Choroid plexus epithelial cell (primary cell): Measurements from ENCODE around the gene ANKRD16.

ENCODE experiments used
- DNase-seq: peaks from one replicate; pipeline ENCODE4 v3.0.0-alpha.2; 2010; ENCODE audit warnings: low read depth
- H3K4me3 ChIP-seq: 2 replicates; pipeline ENCODE4 v1.5.1; 2011; ENCODE audit warnings: low read depth, mild to moderate bottlenecking, control low read depth, low read length, moderate library complexity
- TF ChIP-seq, protein P1 (sequence below): conservative IDR thresholded peaks from 2 replicates; pipeline ENCODE4 v1.5.1; 2011; ENCODE audit warnings: low read depth, mild to moderate bottlenecking, control low read depth, inconsistent platforms, low read length, moderate library complexity

Gene ANKRD16

DNA sequence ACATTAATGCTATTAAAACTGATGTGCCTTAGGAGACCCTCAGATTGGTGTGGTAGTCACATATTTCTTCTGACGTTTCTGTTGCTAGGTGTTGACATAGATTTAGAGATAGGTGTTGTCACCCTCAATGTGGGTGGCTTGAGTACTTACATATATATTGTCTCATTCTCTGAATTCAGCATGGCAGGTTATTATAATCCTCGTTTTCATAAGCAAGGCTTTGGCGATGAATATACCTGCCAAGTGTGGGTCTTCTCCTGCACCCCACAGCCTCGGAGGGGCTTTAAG is 7.3 kb upstream of the ANKRD16 start:
- TF ChIP-seq, protein P1, sequence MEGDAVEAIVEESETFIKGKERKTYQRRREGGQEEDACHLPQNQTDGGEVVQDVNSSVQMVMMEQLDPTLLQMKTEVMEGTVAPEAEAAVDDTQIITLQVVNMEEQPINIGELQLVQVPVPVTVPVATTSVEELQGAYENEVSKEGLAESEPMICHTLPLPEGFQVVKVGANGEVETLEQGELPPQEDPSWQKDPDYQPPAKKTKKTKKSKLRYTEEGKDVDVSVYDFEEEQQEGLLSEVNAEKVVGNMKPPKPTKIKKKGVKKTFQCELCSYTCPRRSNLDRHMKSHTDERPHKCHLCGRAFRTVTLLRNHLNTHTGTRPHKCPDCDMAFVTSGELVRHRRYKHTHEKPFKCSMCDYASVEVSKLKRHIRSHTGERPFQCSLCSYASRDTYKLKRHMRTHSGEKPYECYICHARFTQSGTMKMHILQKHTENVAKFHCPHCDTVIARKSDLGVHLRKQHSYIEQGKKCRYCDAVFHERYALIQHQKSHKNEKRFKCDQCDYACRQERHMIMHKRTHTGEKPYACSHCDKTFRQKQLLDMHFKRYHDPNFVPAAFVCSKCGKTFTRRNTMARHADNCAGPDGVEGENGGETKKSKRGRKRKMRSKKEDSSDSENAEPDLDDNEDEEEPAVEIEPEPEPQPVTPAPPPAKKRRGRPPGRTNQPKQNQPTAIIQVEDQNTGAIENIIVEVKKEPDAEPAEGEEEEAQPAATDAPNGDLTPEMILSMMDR, result no peak
- no peak for DNase-seq
- no peak overlapping the region for H3K4me3 ChIP-seq

DNA sequence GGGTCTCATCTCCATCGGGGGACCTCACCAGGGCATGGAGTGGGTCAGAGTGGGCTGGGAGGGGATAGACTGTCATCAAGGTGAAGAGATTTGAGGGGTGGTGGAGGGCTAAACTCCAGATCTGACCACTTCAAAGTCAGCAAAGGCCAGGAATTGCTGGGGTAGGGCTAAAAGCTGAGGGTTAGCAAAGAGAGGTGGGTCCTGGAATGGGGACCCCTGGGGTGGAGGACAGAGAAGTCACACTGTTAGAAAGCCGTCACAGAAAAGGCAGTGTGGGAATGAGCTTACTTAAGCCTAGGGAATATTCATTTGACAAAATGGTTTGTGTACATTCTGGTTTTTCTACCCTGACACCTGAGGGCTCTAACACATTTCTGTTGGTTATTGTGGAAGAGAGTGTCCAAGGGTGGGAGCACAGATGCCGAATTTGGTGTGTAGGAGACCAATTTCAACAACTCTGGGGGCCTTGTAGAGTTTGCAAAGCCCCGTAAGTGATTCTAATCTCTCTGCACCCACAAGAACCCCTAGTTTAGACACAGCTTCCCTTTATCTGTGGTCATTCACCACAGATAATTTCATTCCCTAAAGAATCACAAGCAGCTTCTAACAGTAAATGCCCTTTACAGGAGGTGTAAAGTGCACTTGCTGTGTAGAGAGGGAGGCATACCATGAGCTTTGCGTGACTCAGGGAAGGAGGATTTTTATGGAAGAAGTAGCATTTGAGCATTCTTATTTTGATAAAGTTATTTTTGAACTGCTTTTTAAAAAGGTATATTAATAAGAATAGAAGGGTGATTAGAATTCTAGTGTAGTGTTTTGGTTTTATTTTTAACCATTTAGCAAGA is 6.7 kb upstream of the ANKRD16 start:
- TF ChIP-seq, protein P1, result no peak
- DNase-seq, result no peak
- H3K4me3 ChIP-seq, result no peak overlapping the region

DNA sequence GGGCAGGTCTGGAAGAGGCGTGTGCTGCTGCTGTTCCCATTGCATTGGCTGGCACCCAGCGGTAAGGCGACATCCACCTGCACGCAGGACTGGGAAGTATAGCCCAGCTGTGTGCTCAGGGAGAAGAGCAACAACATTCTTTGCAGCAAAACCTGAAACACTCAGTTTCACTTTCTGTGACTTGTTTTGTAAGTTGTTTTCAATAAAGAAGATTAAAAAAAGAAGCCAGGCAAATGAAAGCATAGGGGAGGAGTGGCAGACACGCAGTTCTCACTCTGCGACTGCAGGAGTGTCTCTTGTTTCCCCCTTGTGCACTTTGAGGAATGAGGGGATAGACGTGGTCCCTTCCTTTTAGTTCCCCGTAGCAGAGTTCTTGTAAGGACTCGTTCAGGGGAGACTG is 6.1 kb upstream of the ANKRD16 start:
- H3K4me3 ChIP-seq, result no peak overlapping the region
- TF ChIP-seq, protein P1, result no peak
- DNase-seq, result no peak

DNA sequence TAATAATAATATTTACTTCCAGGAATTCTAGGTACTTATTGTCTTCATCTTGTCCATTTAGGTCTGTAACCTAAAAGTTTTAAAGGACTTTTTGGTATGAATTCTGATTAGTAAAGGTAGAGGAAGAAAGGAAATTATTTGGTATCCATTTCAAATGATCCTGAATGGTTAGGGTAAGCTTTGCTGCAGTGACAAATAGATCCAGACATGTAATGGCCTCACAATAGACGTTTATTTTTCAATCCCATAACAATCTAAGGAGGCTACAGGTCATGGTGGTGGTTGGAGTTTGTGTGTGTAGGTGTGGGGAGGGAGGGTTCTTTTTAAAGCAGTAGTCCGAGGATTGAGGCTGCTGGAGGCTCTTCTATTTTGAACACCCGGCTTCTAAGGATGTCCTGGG is 5.7 kb upstream of the ANKRD16 start:
- H3K4me3 ChIP-seq, result no peak overlapping the region
- TF ChIP-seq, protein P1, result no peak
- no peak for DNase-seq

DNA sequence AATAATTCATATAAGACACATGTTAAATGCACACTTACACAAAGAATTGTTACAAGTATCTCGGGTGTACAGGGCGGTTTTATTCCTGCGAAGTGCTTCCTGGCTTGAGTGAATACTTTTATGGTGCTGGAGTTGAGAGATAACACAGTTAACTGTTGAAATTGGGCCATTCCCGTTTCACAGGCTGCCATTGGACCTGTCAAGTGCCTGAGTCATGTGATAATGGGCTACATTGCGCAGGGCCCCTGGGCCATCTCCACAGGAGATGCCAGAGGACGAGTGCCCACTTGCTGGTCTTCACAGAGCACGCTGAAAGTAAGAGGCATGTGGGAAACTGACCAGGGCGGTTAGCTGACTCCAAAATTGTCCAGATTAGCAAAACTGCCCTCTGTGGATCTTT is 5.2 kb upstream of the ANKRD16 start:
- no peak overlapping the region for H3K4me3 ChIP-seq
- no peak for DNase-seq
- TF ChIP-seq, protein P1, result no peak

DNA sequence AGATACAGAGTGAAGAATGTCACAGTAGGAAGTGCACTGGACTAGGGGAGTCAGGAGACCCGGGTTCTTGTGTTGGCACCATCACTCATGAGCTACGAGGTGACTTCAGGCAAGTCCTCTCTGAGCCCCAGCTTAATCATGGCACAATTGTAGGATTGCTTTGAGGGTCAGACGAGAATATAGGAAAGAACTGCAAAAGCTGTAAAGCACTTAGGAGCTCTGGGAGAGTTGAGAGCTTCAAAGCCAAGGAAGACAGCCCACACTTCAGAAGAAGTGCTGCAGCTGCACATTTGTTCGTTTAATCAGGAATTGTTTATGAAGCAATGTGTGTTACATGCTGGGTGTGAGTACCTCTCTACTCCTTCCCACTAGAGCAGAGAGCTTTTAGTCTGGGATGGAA is 4.7 kb upstream of the ANKRD16 start:
- no peak overlapping the region for H3K4me3 ChIP-seq
- TF ChIP-seq, protein P1, result no peak
- DNase-seq, result no peak

DNA sequence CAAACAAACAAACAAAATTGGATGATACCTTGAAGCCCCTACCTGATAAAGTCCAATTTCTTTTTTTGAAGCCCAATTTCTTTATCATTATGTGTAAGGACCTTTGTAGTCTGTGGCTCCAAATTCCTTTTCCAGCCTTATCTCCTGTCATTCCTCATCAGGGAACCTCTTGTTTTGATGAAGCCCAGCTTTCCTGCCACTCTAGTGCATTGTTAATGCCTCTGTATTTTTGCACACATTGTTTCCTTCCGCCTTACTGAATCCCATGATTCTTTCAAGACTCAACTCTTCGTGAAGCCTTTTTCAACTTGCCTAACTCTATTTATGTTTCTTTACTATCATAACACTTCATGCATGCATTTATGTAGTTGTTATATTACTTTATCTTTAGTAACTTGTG is 3.6 kb upstream of the ANKRD16 start:
- TF ChIP-seq, protein P1, result no peak
- no peak for DNase-seq
- no peak overlapping the region for H3K4me3 ChIP-seq
